IPS-11a (cell line): ENCODE measurements around the gene MYH1.
"Not testable (repeated sequence)": the region's sequence is repeated elsewhere in the genome, so short reads cannot be mapped to it uniquely, and the experiment has no call there.

Experiments used
- H3K4me3 ChIP-seq: one replicate; pipeline ENCODE4 v1.5.1; 2013; ENCODE audit warnings: low read depth, low read length, control low read depth

The MYH1 gene

GRCh38 chr17:10518271-10519037, at the start of gene MYH1:
MYH1 (minus strand) TSS chr17:10518542; CDS start chr17:10516642, 1,900 bp downstream.
- H3K4me3 ChIP-seq = no peak within 1 kb of the TSS

GRCh38 chr17:10563991-10564660, 45.8 kb upstream of the MYH1 start:
- no peak overlapping the region for H3K4me3 ChIP-seq

- no peak overlapping the region for H3K4me3 ChIP-seq
These were observed 39.7 kb upstream of the MYH1 start for GRCh38 chr17:10558049-10558448.

- no peak overlapping the region for H3K4me3 ChIP-seq
These were observed 39.1 kb upstream of the MYH1 start for GRCh38 chr17:10557422-10557821.

- H3K4me3 ChIP-seq = no peak overlapping the region
These were observed 38.1 kb upstream of the MYH1 start for GRCh38 chr17:10556301-10557005.

GRCh38 chr17:10550014-10550413, 31.7 kb upstream of the MYH1 start:
- H3K4me3 ChIP-seq = no peak overlapping the region

GRCh38 chr17:10549096-10549842, 30.9 kb upstream of the MYH1 start, which contains the start of gene MYH2:
MYH2 (minus strand) TSS chr17:10549658; CDS start chr17:10547920, 1,738 bp downstream.
- H3K4me3 ChIP-seq = no peak within 1 kb of the TSS

- no peak overlapping the region for H3K4me3 ChIP-seq
These were observed 29.0 kb upstream of the MYH1 start for GRCh38 chr17:10547351-10547750.

GRCh38 chr17:10543486-10543885, 25.1 kb upstream of the MYH1 start:
- not testable (repeated sequence) for H3K4me3 ChIP-seq

- H3K4me3 ChIP-seq = not testable (repeated sequence)
These were observed 22.8 kb upstream of the MYH1 start for GRCh38 chr17:10541179-10541578.

- H3K4me3 ChIP-seq = no peak overlapping the region
These were observed 13.7 kb upstream of the MYH1 start for GRCh38 chr17:10532026-10532425.

- H3K4me3 ChIP-seq = no peak overlapping the region
These were observed 9.1 kb upstream of the MYH1 start for GRCh38 chr17:10527419-10527818.

GRCh38 chr17:10526517-10526916, 8.2 kb upstream of the MYH1 start:
- no peak overlapping the region for H3K4me3 ChIP-seq

- H3K4me3 ChIP-seq = no peak overlapping the region
These were observed 4.7 kb upstream of the MYH1 start for GRCh38 chr17:10523064-10523463.

GRCh38 chr17:10521949-10522348, 3.6 kb upstream of the MYH1 start:
- H3K4me3 ChIP-seq = no peak overlapping the region

GRCh38 chr17:10516638-10517037, 1.7 kb downstream of the MYH1 start:
- H3K4me3 ChIP-seq = no peak overlapping the region

- H3K4me3 ChIP-seq = no peak overlapping the region
These were observed 2.3 kb downstream of the MYH1 start for GRCh38 chr17:10516065-10516464.

- H3K4me3 ChIP-seq = no peak overlapping the region
These were observed 4.9 kb downstream of the MYH1 start for GRCh38 chr17:10513299-10514067.

GRCh38 chr17:10512856-10513255, 5.5 kb downstream of the MYH1 start:
- H3K4me3 ChIP-seq = no peak overlapping the region

- H3K4me3 ChIP-seq = no peak overlapping the region
These were observed 18.4 kb downstream of the MYH1 start for GRCh38 chr17:10499950-10500349.
